PC-9 (cell line): ENCODE measurements around the gene CPNE1.

ENCODE experiments used
- CTCF ChIP-seq: fragments of 200-600 bp; sonication (generic); conservative IDR thresholded peaks from 2 replicates; pipeline ENCODE4 v1.6.1; 2017; ENCODE audit warnings: mixed run types, antibody characterized with exemption, mild to moderate bottlenecking, moderate library complexity
- EZH2 ChIP-seq: fragments of 200-600 bp; sonication (generic); IDR thresholded peaks from 2 replicates; pipeline ENCODE4 v1.8.0; 2017; ENCODE audit warnings: antibody characterized with exemption, low read depth

- TF ChIP-seq CTCF (no peak), EZH2 (no peak)
Measured at GRCh38 chr20:35653893-35654292, 10.8 kb downstream of the CPNE1 start.
